HG03103 (cell line): ENCODE results near the gene ELF1.

Experiments
- ATAC-seq: cut with Tn5 transposase; IDR thresholded peaks from one replicate; pipeline ENCODE4 v1.9.1; 2021; ENCODE audit warnings: low read depth; ENCODE audit not compliant: unreplicated experiment

The ELF1 gene

DNA sequence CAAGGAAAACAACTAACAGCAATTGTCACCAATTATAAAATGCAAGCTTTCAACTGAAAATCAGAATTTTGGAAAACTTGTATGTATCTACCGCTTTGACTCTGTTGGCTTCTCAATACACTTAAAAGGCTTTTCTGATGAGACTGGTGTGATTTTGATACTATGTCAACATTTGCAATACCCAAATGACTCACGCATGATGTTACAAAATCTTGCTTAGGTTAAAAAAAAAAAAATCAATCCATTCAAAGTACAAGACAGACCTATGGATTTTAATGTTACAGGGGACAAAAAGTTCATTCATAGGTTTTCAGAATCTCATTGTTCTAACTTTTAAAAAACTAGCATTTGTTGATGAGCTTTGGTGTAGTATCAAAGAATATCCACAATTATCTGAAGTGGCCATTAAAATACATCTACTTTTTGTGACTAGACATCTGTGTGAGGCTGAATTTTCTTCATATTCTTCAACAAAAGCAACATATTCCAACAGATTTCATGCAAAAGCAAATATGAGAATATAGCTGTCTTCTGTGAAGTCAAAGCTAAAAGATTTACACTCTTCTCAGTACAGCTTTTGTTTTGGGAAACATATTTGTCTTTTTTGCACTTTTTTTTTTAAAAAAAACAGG, 10.7 kb downstream of the ELF1 start:
- no peak for ATAC-seq

DNA sequence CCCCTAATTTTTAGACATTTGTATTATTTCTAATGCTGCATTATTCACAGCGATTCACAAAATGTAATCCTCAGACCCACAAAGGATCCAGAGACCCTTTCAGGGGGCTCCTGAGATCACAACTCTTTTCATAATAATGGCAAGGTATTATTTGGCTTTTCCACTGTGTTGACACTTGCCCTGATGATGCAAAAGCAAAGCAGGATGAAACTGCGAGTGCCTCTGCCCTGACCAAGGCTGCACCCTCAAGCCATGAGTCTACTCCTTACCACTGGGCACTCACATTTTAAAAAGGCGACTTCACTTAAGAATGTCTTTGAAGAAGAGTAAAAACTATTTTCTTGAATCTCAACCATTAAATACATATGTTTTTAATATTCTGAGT, 11.4 kb downstream of the ELF1 start:
- no peak for ATAC-seq

DNA sequence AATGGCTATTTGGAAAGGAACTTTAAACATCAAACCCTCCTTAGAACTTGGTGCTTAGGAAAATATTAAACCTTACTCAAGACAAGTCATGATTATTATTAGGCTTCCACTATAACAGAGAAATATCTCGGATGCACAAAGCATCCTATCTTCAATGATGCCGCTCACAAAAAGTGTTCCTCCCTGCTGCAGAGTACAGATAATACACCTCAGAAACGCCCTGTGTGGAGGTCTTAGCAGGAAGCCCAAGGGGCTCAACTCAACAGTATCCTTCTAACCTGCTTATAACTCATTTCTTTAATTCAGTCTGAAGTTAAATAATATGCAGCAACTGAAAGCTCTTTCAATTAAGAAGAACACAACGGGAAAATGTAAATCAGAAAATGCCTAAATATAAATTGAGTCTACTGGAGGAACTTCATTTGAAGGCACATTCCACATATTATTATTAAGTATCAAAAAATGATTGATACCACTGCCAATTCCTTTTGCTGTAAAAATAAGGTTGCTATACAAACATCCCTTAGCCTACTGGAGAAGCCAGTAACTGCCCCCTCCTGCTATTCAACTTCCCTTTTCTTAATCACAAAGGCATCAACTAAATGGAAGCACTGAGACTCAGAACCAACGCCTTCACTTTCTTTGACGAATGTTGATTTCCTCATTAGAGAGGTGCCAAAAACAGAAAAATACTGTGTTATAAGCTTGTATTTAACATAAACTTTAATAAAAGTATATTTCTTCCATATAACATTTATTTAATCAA, 12.0 kb downstream of the ELF1 start:
- no peak for ATAC-seq

DNA sequence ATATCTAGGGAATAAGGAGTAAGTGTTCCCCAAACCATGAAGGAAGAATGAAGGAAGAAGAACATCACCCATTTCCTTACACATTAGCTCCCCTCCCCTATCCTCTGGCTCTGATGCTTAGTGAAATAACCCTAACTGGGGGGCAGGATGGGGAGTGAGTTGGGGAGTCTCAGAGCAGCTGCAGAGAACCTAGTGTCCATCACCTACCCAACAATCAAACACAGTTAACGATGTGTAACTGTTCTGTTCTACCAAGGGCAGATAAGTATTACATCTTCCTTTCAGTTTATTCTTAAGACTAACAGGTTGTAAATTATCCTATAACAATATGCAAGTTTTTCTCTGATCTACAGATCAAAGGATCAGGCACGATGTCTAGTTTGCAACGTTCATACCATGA, 12.8 kb downstream of the ELF1 start:
- ATAC-seq, result no peak

DNA sequence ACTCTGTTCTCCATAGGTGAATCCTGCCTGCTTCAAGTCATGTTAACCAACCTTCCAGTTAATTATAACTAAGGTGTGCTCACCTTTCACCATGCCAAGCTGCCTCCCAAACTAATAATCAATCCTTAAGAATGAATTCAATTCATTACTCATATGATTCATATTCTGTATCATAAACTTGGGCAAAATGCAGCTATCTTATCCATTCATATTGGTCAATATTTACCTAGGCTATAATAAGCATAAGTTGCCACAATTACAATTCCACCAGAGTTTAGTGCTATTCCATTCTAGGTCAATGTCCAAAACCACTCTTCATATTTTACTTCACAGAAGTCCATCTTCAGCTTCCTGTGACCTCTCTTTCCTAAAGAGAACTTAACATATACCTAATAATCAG, 13.4 kb downstream of the ELF1 start:
- ATAC-seq, result no peak

DNA sequence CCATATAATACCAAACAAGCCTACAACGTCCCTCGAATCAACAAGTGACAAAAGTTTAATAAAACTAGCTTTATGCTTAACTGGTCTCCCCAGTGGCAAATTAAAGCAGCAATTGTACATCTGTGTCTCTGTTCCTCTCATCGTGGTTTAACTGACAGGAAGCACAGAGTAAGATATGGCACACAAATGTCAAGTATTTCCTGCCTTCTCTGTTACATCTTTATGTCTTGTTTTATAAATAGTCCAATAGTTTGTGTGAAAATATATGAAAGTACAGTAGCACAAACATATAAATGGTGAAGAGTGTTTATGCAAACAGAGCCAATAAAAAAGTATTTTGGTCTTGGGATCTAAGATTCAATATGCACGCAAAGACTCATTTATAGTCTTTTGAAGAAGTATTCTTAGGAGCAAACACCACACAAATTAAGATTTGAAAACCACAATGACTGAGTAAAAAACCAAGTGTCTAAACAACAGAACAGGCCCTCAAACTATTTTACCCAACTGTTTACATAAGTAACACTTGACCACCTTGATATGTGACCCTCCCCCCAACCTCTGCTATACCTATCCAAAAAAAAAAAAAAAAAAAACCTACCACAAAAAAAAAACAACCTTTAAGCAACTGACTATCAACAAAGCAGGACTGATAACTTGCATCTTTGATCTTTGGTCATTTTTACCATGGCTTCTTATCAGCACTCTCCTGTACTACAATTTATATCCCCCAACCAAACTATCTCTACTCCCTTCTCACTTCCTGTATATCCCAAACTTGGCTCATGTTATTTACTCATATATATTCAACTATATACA, 14.0 kb downstream of the ELF1 start:
- peak; percentile 61 for ATAC-seq

DNA sequence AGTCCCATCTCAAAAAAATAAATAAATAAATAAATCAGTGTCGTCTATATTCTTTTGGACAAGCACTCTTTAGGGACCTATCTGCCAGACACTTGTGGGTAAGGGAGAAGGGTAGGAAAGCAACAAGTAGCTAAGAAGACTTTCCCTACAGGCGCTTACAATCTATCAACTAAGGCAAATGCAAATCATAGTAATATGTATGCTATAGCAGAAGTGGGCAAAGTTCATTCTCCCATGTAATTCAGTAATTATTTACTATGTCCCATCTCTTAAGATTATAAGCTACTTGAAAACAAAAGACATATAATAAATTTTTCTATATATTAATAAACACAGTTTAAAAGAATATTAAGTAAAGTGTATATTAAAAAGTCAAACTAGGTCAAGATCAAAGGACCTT, 16.5 kb downstream of the ELF1 start:
- no peak for ATAC-seq

DNA sequence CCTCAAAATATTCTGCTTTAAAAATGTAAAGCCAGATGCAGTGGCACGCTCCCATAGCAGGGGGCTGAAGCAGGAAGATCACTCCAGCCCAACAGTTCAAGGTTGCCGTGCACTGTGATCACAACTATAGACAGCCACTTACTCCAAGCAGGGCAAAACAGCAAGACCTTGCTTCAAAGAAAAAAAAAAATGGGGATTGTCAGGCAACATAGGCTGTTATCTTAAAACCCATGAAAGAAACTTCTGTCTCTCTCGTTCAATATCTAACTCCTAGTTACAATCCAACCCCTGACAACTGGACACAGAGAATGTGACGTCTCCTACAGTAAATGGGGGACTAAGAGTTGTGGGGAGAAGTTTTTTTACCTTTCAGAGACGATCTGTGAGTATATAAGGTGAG, 17.4 kb downstream of the ELF1 start:
- ATAC-seq, result no peak

DNA sequence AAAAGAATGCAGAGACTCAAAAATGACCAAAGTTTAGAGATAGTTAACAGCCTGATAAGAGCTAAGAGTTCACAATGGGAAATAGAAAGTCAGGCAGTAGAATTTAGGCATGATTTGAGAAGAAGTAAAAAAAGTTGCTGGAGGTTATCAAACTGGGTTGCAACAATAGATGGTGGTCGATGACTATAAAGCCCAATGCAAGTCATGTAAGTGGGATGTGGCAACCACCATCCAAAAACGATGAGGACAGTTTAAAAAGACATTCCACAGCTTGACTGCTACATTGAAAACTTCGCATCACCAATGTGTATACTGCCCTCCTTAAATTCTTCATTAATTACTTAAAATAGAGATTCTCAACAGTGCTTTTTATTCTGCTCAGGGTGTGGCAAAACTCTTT, 19.7 kb downstream of the ELF1 start:
- no peak for ATAC-seq

DNA sequence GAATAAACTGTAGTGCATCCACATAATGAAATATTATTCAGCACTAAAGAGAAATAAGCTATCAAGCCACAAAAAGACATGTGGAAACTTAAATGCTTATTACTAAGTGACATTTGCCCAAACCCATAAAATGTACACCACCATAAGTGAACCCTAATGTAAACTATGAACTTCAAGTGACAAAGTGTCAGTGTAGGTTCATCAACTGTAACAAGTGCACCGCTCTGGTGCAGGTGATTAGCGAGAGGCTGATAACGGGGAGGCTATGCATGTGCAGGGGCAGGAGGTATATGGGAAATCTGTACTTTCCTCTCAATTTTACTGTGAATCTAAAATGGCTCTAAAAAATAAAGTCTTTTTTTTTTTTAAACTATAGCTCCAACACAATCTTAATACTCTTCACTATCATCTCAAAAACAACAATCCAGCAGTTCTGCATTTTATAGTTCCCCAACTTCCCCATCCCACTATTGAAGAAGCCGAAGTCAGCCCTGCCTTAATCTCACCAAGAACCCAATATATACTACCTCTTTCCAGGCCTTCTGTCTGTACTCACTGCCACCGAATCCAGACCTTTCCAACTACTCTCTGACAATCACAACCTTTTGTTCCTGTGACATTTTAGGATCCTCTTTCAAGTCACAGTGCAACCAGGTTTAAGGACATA, 22.6 kb downstream of the ELF1 start:
- ATAC-seq, result no peak

DNA sequence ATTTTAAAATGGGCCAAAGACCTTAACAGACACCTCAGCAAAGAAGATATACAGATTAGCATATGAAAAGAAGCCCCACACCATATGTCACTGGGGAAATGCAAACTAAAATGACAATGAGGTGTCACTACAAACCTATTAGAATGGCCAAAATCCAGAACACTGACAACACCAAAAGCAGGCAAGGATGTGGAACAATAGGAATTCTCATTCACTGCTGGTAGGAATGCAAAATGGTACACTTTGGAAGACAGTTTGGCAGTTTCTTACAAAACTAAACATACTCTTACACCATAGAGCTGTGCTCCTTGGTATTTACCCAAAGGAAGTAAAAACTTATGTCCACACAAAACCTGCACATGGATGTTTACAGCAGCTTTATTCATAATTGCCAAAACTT, 23.1 kb downstream of the ELF1 start:
- no peak for ATAC-seq

DNA sequence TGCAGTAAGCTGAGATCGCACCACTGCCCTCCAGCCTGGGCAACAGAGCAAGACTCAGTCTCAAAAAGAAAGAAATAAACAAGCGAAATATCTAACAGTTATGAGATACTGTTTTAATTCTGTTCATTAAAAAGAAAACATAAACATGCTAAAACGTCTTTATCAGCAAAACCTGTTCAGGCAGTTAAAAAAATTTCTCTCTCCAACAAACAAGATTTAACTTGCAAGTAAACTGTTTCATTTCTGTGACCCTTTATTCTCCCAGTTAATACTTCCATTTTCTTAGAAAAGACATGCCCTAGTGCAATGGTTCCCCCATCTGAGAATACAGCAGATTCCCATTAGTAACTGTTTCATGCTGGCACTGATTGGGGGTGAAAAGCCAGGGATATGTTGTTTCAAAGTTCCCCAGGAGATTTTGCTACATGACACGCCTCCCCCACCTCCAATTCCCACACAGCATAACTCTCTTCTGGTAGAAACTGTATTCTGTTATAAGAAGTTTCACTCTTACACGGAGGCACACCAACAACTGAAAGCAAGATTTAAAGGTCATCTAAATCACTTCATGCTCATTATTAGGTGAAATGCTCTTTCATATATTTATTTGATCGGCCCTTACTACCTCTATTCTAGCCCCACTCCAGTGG, 24.4 kb downstream of the ELF1 start:
- ATAC-seq, result peak; percentile 72

DNA sequence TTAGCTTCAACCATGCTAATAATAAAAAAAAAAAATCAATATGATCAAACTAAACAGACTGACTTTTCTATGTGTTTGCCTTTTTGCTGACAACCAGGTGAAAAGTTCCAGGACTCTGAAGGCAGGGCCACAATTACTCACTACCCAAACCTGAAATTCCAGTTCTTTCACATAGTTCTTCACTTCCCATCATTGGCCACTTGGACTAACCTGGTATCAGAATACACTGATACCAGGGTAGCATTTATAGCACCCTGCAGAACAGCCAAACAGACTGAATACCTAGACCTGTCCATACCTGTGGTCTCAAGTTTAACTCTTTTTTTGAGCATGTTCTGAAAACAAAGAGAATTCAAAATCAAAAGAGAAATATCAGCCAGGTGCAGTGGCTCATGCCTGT, 25.1 kb downstream of the ELF1 start:
- no peak for ATAC-seq

DNA sequence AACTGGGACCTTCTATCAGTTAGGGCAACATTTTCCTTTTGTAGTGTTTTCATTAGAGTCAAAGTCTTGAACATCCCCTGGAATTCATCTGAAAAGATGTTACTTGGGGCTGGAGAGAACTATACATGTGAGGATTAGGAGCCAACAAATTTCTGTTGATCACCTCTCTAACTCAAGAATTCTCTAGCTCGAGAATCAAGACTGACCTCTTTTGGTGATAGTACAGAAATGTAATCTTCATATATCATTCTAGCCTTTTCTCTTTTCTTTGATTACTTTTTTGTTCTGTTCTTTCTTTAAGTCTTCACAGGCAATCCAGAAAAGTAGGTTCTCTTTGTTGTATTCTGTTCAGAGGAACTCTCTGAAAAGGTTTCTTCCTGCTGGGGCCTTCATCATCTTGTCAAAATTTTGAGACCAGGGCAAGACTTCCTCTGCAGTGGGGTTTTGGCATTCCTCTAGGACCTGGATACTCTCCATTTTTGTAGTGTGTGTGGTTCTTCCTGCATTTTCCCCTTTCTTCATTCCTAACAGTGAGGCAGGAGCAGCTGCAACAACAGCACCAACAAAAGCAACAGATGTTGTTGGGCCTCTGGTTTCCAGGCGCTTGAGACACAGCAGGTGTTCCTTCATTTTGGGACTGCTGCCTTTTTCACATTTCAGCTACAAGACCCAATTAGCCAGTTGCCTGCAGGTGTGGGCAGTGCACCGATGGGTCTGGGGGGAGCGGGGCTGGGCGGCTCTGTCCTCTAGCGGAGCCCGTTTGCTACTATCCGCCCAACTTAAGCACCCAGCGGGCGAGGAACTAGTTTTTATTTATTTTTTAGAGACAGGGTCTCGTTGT, 26.2 kb downstream of the ELF1 start:
- ATAC-seq, result no peak

DNA sequence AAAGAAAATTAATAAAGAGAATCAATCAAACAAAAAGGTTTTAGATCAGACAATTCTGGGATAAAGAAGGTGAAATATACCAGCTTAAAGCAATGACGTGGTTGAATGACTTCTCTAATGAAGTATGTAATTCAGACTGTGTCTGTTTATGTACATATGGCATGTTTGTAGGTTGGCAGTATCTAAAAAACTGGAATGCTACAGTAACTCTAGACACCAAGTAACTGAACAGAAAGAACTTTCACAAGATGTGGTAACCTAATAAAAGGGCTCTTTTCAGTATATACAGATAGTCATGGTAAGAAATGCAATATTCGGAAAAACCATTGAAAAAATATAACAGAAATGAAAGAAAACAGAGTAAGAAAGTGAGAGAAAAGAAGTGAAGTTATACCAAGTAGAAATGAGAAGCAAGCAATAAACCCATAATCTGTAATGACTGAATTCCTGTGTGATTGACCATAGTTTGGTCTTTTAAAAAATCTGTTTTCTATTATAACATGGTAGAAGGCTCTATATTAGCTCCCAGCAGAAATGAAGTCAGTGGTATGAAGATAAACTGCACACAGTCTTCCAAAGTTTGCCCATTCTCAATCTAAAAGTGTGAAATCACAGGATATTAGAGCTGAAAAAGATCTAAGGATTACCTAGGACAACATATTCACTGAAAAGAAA, 31.4 kb downstream of the ELF1 start:
- ATAC-seq, result no peak

DNA sequence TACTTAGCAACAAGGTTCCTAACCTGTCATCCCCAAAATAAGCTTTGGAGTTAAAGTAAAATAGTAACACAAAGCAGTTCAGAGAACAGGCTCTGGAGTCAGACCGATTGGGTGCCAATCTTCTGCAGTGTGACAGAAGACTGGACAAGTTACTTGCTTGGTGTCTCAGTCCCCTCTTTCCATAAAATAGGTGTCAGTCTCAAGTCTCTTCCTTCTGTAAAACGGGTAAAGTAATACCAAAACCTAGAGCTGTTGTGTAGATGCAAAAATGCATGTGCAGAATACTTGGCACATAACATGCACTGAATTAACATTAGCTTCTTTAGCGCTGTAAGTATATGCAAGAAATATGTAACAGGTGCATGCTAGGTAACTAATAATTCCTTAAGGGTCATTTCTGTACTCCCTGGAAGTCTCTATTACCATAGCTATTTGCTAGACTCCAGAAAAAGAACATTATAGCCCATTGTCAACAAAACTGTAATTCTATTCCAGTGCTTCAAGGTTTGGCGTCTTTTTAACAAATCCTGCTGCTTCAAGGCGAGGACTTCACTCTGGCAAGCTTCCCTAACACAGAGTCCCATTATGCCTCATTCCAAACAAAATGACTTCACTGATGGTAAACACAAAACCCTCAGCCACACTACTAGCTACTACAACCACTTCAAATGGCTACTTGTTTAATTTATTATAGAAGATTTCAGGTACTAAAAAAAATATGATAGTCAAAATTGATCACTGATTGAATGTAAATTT, 32.8 kb downstream of the ELF1 start:
- ATAC-seq, result no peak

DNA sequence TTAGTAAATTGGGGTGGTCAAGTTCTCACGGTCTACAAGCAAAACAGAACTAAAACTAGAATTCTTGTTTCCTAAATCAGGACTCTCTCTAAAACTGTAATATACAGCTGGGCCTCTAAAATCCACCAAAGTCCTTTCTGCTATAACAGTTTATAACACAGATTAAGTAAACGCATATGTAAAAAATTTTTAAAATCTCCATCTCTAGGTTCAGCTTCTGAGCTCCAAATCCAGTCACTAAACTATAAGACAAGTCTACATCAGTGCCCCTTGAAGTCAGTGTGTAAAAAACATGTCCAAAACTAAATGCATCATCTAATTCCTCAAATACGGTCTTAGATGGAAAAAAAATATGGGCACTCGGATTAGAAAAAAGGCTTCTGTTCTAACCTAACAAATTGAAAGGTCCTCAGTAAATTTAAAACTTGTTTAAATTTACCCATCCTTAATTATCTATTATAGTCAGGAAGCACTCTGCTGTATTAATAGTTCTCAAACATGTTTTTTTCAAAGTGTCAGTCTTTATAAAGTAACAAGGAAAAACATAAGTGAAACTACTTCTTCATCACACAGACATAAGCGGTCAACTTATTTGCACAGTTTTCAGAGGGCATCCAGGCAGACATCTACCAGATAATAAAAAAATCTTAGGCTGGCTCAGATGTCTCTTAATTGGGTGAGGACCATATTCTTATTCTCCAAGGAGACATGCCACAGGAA, 33.6 kb downstream of the ELF1 start:
- no peak for ATAC-seq
